Measurements from ENCODE around the gene ANKRD62. TPM values are rescaled to one million over a fixed set of nuclear protein-coding genes. Genes with fewer than 3 reads are reported as not detected.
A peak's percentile ranks its signal among the peaks of the same experiment; 100 is the strongest.

The ANKRD62 gene
- total RNA-seq, 4 donors from 2014 or later: under 0.01 to 0.97 (median 0.27) TPM; not detected in 1

GRCh38 chr18:12088096-12088495 lies 5.5 kb upstream of the ANKRD62 start:
- Histone ChIP-seq H3K4me1 (peaks cover 0 to 39% (median 0%) of the 10 kb centered on the region in 3 donors), H3K36me3 (no peaks in the 10 kb centered on the region), H3K4me3 (no peak overlapping the region), H3K27ac (peak overlapping the region in 3 of 4 donors; percentile 60 to 90 (median 65)), H3K27me3 (peaks cover 0 to 4% (median 0%) of the 10 kb centered on the region in 4 donors), H3K9me3 (no peaks in the 10 kb centered on the region)
- intact Hi-C loops (cut with DNase I): no loop called here
- DNase-seq: no peak
- WGBS, 2 donors: 70 to 82% methylated on average over 3 of the region's 4 CpGs
- TF ChIP-seq, protein P1, sequence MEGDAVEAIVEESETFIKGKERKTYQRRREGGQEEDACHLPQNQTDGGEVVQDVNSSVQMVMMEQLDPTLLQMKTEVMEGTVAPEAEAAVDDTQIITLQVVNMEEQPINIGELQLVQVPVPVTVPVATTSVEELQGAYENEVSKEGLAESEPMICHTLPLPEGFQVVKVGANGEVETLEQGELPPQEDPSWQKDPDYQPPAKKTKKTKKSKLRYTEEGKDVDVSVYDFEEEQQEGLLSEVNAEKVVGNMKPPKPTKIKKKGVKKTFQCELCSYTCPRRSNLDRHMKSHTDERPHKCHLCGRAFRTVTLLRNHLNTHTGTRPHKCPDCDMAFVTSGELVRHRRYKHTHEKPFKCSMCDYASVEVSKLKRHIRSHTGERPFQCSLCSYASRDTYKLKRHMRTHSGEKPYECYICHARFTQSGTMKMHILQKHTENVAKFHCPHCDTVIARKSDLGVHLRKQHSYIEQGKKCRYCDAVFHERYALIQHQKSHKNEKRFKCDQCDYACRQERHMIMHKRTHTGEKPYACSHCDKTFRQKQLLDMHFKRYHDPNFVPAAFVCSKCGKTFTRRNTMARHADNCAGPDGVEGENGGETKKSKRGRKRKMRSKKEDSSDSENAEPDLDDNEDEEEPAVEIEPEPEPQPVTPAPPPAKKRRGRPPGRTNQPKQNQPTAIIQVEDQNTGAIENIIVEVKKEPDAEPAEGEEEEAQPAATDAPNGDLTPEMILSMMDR (IDR thresholded peaks at IDR 0.05): no peak
- TF ChIP-seq POLR2A (IDR thresholded peaks at IDR 0.05): no peak

GRCh38 chr18:12088731-12089375 lies 4.8 kb upstream of the ANKRD62 start:
- Histone ChIP-seq H3K27ac (peak overlapping the region in 3 of 4 donors; percentile 60 to 90 (median 65)), H3K4me1 (peaks cover 0 to 39% (median 0%) of the 10 kb centered on the region in 3 donors), H3K9me3 (no peaks in the 10 kb centered on the region), H3K4me3 (no peak overlapping the region), H3K36me3 (no peaks in the 10 kb centered on the region), H3K27me3 (peaks cover 0 to 7% (median 0%) of the 10 kb centered on the region in 4 donors)
- WGBS, 2 donors: 50 to 82% methylated on average over 4 of the region's 5 CpGs
- no peak for TF ChIP-seq POLR2A (IDR thresholded peaks at IDR 0.05)
- TF ChIP-seq, protein P1 (IDR thresholded peaks at IDR 0.05): no peak
- intact Hi-C loops (cut with DNase I): no loop called here
- no peak for DNase-seq

DNA sequence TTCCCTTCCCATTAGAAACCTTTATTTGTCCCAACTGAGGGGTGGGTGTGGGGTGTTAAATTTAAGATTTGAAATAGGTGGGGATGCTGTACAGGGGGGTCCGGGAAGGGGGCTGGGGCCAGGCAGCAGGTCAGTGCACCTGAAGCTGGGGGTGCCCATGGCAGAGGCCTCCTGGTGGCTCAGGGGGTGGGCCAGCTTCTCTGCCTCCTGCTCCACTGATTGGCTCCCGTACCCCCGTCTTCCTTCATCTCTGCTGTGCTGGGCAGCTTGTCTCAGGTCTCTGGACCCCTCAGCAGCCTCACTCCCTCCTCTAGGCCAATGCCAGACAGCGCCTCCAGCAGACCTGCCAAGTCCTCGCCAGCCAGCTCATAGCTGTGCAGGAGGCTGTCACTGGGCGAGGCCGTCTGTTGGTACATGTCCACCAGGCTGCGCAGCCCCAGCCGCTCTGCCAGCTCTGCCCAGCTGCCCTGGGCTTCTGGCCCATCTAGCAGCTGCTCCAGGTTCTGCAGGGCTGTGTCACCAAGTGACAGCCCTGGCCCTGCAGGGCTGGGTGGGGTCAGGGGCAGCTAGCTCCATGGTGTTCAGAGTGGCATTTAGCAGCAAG lies 2.0 kb upstream of the ANKRD62 start:
- peak overlapping the region in 1 of 4 donors; percentile 51 for H3K27ac ChIP-seq
- H3K36me3 ChIP-seq: no peaks in the 10 kb centered on the region
- TF ChIP-seq, protein P1 (IDR thresholded peaks at IDR 0.05): peak in 1 of 6 experiments; percentile 37
- TF ChIP-seq POLR2A (IDR thresholded peaks at IDR 0.05): no peak
- DNase-seq: no peak
- H3K9me3 ChIP-seq: no peaks in the 10 kb centered on the region
- peaks cover 0 to 7% (median 0%) of the 10 kb centered on the region in 4 donors for H3K27me3 ChIP-seq
- intact Hi-C loops (cut with DNase I): no loop called here
- H3K4me3 ChIP-seq: no peak overlapping the region
- H3K4me1 ChIP-seq: peaks cover 0 to 33% (median 0%) of the 10 kb centered on the region in 3 donors
- 40 to 73% methylated on average over 3 to 9 of the region's 9 CpGs for WGBS, 2 donors

DNA sequence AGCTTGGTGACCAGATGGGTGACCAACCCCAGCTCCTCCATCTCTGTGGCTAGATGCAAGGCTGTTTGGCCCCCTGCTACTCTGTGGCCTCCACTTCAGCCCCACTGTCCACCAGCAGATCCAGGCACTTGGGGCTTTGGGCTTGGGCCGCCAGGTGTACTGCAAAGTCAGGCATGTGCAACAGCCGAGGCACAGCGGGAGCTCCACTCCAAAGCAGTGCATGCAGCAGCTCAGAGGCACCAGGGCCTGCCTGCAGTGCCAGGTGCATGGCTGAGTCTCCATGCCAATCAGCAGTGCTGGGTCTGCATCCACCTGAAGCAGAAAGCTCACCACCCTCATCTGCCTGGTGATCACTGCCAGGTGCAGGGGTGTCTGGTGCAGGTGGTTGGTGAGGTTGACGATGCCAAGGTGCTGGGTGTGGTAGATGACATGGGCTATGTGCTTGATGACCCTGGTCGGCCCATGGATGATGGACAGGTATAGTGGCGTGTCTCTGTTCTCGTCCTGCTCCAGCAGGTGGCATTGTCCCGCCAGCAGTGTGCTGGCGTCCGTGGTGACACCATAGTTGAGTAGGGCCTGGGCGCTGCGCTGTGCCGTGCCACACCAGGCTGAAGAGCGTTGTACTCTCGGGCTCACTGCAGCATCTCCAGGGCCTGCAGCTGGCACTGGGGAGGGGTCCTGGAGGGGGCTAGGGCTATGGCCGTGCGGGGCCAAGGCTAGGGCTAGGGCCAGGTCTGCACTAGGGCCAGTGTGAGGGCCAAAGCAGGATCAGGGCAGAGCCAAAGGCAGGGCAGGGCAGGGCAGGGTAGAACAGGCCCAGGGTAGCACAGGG lies 1.0 kb upstream of the ANKRD62 start:
- no peak for DNase-seq
- intact Hi-C loops (cut with DNase I): no loop called here
- Histone ChIP-seq H3K9me3 (no peaks in the 10 kb centered on the region), H3K27ac (peak overlapping the region in 1 of 4 donors; percentile 51), H3K4me1 (peaks cover 0 to 25% (median 0%) of the 10 kb centered on the region in 3 donors), H3K27me3 (peaks cover 0 to 7% (median 0%) of the 10 kb centered on the region in 4 donors), H3K36me3 (no peaks in the 10 kb centered on the region), H3K4me3 (no peak overlapping the region)
- TF ChIP-seq, protein P1 (IDR thresholded peaks at IDR 0.05): peak in 3 of 6 experiments; percentile 18 to 53 (median 18)
- no peak for TF ChIP-seq POLR2A (IDR thresholded peaks at IDR 0.05)
- 33% methylated on average over 1 of the region's 17 CpGs; no CpG with 5 or more reads in 1 of the 2 donors for WGBS, 2 donors

Measured in esophagus squamous epithelium (tissue), 5 donors.